ENCODE data around the gene RHBDF2.

The RHBDF2 gene

DNA sequence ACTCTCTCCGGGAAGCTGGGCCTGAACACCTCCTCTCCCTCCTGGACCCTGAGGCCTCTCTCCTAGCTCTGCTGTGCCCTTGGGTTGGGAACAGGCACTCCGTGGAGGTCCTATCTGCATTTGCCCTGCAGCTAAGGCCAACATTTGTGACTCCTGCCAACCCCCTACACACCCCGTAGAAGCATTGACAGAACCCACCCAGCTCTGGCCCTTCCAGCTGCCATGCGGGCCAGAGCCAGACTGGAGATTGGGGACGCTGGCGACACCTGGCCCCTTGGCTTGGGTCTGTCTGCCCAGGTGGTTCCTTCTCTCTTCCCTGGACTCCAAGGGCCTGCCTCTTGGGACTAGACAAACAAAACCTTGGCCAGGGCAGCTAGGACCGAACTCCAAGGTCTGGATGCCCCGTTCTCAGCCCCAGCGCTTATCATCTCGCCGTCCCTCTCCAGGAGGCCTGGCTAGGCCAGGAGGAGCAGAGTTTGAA is 644 bp upstream of the RHBDF2 start:
- peak overlapping the region; percentile 65 for H3K4me3 ChIP-seq (ENCODE audit: low read length)
- DNase-seq (ENCODE audit: low read depth): no peak
- TF ChIP-seq, protein P1, sequence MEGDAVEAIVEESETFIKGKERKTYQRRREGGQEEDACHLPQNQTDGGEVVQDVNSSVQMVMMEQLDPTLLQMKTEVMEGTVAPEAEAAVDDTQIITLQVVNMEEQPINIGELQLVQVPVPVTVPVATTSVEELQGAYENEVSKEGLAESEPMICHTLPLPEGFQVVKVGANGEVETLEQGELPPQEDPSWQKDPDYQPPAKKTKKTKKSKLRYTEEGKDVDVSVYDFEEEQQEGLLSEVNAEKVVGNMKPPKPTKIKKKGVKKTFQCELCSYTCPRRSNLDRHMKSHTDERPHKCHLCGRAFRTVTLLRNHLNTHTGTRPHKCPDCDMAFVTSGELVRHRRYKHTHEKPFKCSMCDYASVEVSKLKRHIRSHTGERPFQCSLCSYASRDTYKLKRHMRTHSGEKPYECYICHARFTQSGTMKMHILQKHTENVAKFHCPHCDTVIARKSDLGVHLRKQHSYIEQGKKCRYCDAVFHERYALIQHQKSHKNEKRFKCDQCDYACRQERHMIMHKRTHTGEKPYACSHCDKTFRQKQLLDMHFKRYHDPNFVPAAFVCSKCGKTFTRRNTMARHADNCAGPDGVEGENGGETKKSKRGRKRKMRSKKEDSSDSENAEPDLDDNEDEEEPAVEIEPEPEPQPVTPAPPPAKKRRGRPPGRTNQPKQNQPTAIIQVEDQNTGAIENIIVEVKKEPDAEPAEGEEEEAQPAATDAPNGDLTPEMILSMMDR (conservative IDR thresholded peaks at IDR 0.05; ENCODE audit: low read length): no peak

DNA sequence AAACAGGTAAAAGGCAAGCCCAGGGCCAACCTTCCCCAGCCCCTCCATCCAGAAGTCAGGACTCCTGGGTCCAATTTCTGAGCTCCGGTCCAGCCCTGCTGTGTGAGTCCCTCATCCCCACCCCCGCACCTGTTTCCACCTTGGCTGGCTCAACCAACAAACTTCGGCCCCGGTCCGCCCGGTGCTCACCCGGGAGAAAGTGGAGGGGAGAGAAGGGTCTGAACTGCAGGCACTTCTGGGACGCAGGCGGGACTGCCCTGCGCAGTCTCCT is 541 bp downstream of the RHBDF2 start:
- no peak for DNase-seq (ENCODE audit: low read depth)
- TF ChIP-seq, protein P1 (conservative IDR thresholded peaks at IDR 0.05; ENCODE audit: low read length): no peak
- peak overlapping the region; percentile 65 for H3K4me3 ChIP-seq (ENCODE audit: low read length)

DNA sequence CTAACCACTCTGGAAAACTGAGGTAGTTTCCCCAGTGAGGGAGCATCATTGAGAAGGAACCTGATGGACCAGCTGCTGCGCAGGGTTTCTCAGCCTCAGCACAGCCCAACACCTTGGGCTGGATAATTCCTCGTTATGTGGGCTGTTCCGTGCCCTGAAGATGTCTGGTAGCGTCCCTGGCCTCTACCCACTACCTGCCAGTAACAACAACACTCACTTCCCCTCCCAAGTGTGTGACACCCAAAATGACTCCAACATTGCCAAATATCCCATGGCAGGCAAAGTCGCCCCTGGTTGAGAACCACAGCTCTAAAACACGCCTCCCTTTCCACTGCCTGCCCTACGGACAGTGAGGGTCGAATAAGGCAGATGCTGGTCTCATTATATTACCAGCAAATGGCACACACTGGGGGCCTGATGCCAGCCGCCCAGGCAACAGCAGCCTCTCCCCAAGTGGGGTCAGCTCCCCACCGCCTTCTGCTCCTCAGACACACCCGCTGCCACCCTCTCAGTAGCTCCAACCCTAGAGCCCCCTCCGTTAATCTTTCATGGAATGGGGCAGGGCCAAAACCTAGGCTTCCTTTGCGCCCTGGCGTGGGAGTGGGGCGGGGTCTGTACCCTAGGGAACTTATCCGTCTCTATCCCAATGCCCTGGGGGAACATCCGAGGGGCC is 1.0 kb downstream of the RHBDF2 start:
- TF ChIP-seq, protein P1 (conservative IDR thresholded peaks at IDR 0.05; ENCODE audit: low read length): no peak
- H3K4me3 ChIP-seq (ENCODE audit: low read length): peak overlapping the region; percentile 65
- DNase-seq (ENCODE audit: low read depth): no peak

DNA sequence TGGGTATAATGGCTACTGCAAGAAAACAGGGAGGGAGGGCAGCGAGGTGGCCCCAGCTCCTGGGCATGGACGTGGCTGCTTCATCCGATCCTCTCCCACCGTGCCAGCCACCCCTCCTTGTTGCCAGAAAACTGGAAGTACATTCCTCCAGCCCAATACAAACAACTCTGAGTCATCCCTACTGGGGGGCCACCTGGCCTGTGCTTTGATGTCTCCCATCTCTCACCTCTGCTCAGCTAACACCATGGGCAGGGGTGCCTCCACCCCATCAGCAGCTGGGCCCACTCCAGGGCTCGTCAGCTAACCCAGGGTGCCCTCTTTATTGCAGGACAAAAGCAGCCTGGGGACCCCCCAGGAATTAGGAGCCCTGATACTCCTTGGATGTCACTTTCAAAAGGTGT is 2.0 kb downstream of the RHBDF2 start:
- TF ChIP-seq, protein P1 (conservative IDR thresholded peaks at IDR 0.05; ENCODE audit: low read length): no peak
- no peak for DNase-seq (ENCODE audit: low read depth)
- H3K4me3 ChIP-seq (ENCODE audit: low read length): no peak overlapping the region

DNA sequence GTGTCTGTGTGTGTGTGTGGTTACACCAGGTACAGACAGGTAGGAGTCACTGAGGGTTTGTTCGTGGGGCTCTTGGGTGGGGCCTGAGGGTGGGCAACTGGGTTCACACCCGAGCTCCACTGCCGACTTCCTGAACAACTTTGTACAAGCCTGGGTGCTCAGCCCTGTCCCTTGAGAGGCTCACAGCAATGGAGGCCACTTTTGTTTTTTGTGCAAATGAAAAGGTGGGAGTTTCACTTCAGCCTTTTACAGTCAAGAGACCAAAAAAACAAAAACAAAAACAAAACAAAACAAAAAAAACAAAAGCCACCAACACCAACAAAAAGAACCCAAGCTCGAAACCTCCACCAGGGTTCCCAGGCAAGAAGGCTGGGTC is 2.4 kb downstream of the RHBDF2 start:
- no peak overlapping the region for H3K4me3 ChIP-seq (ENCODE audit: low read length)
- DNase-seq (ENCODE audit: low read depth): no peak
- TF ChIP-seq, protein P1 (conservative IDR thresholded peaks at IDR 0.05; ENCODE audit: low read length): no peak

DNA sequence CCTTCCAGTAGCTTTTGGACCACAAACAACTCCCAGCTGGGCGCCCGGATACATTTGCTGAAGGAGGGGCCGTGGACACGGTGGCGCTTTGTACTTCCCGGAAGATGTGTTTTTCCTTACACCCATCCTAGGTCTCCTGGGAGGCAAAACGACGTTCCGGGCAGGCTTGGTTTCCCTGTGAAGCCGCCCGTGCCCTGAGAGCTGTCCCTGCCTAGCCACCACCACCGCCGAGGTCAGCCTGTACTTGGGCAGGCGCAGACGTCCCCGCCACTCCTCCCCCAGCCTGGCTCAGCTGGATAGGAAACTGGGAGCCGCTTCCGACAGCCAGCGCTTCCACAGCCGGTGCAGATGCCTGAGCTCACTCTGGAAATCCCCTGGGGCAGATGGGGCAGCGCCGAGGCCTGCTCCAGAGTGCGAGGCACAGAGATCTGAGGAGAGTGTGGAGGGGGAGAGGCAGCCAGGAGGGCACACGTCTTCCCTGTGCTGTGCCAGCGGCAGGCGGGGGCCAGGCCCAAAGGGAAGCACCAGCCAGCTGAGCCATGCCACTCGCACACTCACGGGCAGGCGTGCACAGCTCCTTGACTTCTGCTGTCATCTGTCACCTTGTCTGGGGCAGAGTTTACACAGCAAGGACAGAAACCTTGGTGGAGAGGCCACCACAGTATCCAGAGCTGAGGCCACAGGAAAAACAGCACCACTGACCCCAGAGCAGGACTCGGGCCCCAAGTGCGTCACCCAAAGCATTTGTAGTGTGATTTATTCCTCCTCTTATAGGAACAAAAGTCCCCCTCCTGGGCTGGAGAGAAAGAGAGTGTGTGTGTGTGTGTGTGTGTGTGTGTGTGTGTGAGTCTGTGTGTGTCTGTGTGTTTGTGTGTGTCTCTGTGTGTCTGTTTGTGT is 3.0 kb downstream of the RHBDF2 start:
- peak overlapping the region; percentile 39 for H3K4me3 ChIP-seq (ENCODE audit: low read length)
- DNase-seq (ENCODE audit: low read depth): peak; percentile 83
- TF ChIP-seq, protein P1 (conservative IDR thresholded peaks at IDR 0.05; ENCODE audit: low read length): no peak

DNA sequence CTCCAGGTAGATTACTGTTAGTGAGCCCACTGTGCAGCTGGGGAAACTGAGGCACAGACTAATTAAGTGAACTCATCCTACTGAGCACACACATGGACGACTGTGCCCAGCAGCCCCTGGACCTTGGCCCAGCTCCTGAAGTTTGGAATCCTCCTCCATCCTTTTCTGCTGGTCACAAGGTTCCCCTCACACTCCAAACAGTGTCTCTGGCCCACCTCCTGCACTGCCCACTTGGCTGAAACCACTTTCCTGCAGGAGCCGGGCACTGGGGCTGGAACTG is 3.6 kb downstream of the RHBDF2 start:
- H3K4me3 ChIP-seq (ENCODE audit: low read length): peak overlapping the region; percentile 39; the same call in 1 of the 2 replicates
- TF ChIP-seq, protein P1 (conservative IDR thresholded peaks at IDR 0.05; ENCODE audit: low read length): no peak
- no peak for DNase-seq (ENCODE audit: low read depth)
